HG03108 (cell line): ENCODE data around the gene YIPF5.

Source experiments
- ATAC-seq: cut with Tn5 transposase; IDR thresholded peaks from one replicate; pipeline ENCODE4 v1.9.1; 2021; ENCODE audit warnings: moderate library complexity; ENCODE audit not compliant: unreplicated experiment

YIPF5 gene

DNA sequence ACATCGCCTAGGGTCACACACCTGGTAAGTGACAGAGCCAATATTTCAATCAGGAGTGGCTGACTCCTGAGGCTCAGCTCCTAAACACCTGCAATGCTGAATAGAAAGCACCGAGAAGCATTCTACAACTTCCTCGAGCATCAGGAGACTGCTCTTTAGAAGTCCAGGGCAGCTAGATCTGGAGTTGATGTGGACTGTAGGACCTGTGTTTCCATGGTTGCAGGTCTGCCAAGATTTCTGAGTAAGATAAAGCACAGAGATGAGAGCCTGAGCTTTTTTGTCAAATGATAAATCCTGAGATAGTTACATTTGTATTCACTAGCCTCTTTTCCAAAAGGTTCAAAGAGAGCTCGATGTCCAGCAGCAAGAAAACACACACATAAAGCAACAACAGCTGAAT lies 43.8 kb downstream of the YIPF5 start:
- ATAC-seq = no peak

DNA sequence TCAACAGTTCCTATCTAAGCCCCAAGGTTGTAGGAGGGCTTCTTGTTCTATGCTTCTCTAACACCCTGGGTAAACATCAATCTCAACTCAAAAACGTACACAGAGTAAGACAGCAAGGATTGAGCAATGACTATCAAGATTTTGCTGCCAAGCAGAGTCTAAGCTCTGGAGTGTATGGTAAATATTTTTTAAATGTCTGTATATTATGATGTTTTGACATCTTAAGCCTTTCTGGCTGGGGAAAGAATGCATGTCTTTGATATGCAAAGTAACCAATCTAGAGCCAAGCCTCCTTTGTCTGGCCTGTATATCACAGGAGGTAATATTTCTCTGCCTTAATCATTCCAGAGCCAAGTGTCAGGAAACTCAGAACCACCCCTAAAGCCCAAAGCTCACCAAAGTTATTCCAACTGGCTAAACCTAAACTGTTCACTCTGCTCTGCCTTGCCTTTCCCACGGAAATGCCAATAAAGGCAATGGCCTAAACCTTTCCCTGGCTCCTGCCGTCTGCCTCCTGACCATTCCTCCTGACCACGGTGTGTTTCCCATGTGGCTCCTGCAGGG lies 45.2 kb downstream of the YIPF5 start:
- ATAC-seq = no peak

GRCh38 chr5:144122641-144123040 lies 47.8 kb downstream of the YIPF5 start:
- no peak for ATAC-seq

GRCh38 chr5:144122081-144122480 lies 48.4 kb downstream of the YIPF5 start:
- no peak for ATAC-seq

DNA sequence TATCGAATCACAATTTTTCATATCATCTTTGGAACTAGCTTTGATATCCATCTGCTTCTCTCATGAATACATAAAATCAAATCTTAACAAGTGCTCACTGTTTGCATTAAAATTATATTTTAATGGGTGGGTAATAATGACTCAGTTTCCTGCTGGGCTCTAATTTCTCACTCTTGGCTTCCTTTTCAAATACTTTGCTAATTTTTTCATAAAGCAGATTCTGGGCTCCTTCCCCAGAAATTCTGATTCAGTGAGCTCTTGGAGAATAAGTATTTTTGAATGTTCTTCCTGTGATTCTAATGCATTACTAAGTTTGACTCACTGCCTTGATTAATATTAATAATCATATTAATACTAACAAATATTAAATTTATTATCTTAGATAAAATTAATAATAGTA lies 48.9 kb downstream of the YIPF5 start:
- no peak for ATAC-seq

DNA sequence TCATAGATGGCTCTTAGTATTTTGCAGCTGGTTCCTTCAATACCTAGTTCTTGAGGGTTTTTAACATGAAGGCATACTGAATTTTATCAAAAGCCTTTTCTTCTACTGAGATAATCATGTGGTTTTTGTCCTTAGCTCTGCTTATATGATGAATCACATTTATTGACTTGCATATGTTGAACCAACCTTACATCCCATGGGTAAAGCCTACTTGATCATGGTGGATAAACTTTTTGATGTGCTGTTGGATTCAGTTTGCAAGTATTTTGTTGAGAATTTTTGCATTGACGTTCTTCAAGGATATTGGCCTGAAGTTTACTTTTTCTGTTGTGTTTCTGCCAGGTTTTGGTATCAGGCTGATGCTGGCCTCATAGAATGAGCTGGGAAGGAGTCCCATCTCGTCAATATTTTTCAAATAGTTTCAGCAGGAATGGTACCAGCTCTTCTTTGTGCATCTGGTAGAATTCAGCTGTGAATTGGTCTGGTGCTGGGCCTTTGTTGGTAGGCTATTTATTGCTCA lies 49.7 kb downstream of the YIPF5 start:
- ATAC-seq = no peak

- no peak for ATAC-seq
Measured at GRCh38 chr5:144117412-144117811, 53.0 kb downstream of the YIPF5 start.

DNA sequence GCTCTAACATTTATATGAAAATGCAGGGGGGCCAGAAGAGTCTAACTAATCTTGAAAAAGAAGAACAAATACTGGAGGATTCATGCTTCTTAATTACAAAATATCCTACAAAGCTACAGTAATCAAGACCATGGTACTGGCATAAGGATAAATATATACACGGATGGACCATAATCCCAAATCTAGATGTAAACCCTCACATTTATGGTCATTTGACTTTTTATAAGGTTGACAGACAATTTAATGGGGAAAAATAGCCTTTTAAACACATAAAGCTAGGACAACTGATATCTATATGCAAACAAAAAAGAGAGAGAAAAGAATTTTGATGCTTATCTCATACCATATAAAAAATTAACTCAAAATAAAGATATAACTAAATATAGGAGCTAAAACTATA lies 55.9 kb downstream of the YIPF5 start:
- no peak for ATAC-seq
